Activated T-cell treated with anti-CD3 and anti-CD28 coated beads for 1 hour (primary cell): Measurements from ENCODE around the gene PDCD11.
"Not testable (repeated sequence)": the region's sequence is repeated elsewhere in the genome, so short reads cannot be mapped to it uniquely, and the experiment has no call there.

Experiments used
- DNase-seq: peaks from one replicate; pipeline ENCODE4 v3.0.0-alpha.2; 2020; ENCODE audit warnings: low read depth

Gene PDCD11

GRCh38 chr10:103396067-103396788, at the start of gene PDCD11, which contains the start of gene ATP5MK:
Gene PDCD11, plus strand, starts transcription at chr10:103396626. Its CDS starts 1,801 bp downstream, at chr10:103398427.
Gene ATP5MK, minus strand, starts transcription at chr10:103396475. Its CDS starts 4,018 bp downstream, at chr10:103392457.
- DNase-seq: peak; percentile 88

GRCh38 chr10:103350175-103350516, 46.3 kb upstream of the PDCD11 start:
- no peak for DNase-seq

- peak; percentile 50 for DNase-seq
These were observed 45.7 kb upstream of the PDCD11 start, which contains the start of gene PCGF6 for GRCh38 chr10:103350517-103351260. Gene PCGF6, minus strand, starts transcription at chr10:103351140. Its CDS starts 74 bp downstream, at chr10:103351066.

- DNase-seq: no peak
These were observed 43.1 kb upstream of the PDCD11 start for GRCh38 chr10:103353281-103353680.

- not testable (repeated sequence) for DNase-seq
These were observed 41.9 kb upstream of the PDCD11 start for GRCh38 chr10:103354567-103354966.

GRCh38 chr10:103355906-103356599, 40.4 kb upstream of the PDCD11 start:
- no peak for DNase-seq

GRCh38 chr10:103359493-103359892, 36.9 kb upstream of the PDCD11 start:
- DNase-seq: not testable (repeated sequence)

- DNase-seq: not testable (repeated sequence)
These were observed 35.6 kb upstream of the PDCD11 start for GRCh38 chr10:103360791-103361190.

GRCh38 chr10:103367379-103367781, 29.0 kb upstream of the PDCD11 start:
- no peak for DNase-seq

GRCh38 chr10:103367782-103368518, 28.5 kb upstream of the PDCD11 start, which contains the start of gene TAF5:
Gene TAF5, plus strand, starts transcription at chr10:103367976. Its CDS starts 14 bp downstream, at chr10:103367990.
- DNase-seq: peak; percentile 80

- DNase-seq: no peak
These were observed 22.9 kb upstream of the PDCD11 start for GRCh38 chr10:103373544-103373943.

- DNase-seq: no peak
These were observed 22.2 kb upstream of the PDCD11 start for GRCh38 chr10:103374263-103374662.

- DNase-seq: no peak
These were observed 13.7 kb upstream of the PDCD11 start for GRCh38 chr10:103382769-103383168.

- no peak for DNase-seq
These were observed 2.2 kb upstream of the PDCD11 start for GRCh38 chr10:103394180-103394579.

GRCh38 chr10:103395754-103396066, 716 bp upstream of the PDCD11 start:
- no peak for DNase-seq

GRCh38 chr10:103396789-103397087, 312 bp downstream of the PDCD11 start:
- DNase-seq: no peak

- DNase-seq: no peak
These were observed 882 bp downstream of the PDCD11 start for GRCh38 chr10:103397191-103397825.

GRCh38 chr10:103413564-103413963, 17.1 kb downstream of the PDCD11 start:
- DNase-seq: no peak

GRCh38 chr10:103415581-103415980, 19.2 kb downstream of the PDCD11 start:
- no peak for DNase-seq

- peak; percentile 59 for DNase-seq
These were observed 20.2 kb downstream of the PDCD11 start for GRCh38 chr10:103416436-103417147.

GRCh38 chr10:103417148-103417469, 20.7 kb downstream of the PDCD11 start:
- DNase-seq: not testable (repeated sequence)
